Measurements from ENCODE around the gene ACSM5. TPM values are rescaled to one million over a fixed set of nuclear protein-coding genes. Genes with fewer than 3 reads are reported as not detected.

The ACSM5 gene, protein sequence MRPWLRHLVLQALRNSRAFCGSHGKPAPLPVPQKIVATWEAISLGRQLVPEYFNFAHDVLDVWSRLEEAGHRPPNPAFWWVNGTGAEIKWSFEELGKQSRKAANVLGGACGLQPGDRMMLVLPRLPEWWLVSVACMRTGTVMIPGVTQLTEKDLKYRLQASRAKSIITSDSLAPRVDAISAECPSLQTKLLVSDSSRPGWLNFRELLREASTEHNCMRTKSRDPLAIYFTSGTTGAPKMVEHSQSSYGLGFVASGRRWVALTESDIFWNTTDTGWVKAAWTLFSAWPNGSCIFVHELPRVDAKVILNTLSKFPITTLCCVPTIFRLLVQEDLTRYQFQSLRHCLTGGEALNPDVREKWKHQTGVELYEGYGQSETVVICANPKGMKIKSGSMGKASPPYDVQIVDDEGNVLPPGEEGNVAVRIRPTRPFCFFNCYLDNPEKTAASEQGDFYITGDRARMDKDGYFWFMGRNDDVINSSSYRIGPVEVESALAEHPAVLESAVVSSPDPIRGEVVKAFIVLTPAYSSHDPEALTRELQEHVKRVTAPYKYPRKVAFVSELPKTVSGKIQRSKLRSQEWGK
- 10 to 100 TPM in 1 of 6 donors, 1 to 10 TPM in 4, under 1 TPM in 1; 0.89 to 11.5 (median 2.3) TPM for total RNA-seq

- Histone ChIP-seq H3K4me1 (peaks cover 0 to 4% (median 0%) of the 10 kb centered on the region in 4 donors), H3K27me3 (no peaks in the 10 kb centered on the region), H3K27ac (peak within 1 kb of the TSS in 2 of 4 donors; percentile 42 to 60), H3K4me3 (peak within 1 kb of the TSS in 1 of 4 donors; percentile 2), H3K9me3 (no peaks in the 10 kb centered on the region), H3K36me3 (no peaks in the 10 kb centered on the region)
- WGBS, 2 donors: 78 to 90% methylated on average over 6 of the region's 6 CpGs
- peak in 1 of 2 donors; percentile 55 for ATAC-seq (ENCODE audit: low FRiP score in 2 of 2)
- no peak for TF ChIP-seq CTCF (IDR thresholded peaks at IDR 0.05)
- TF ChIP-seq POLR2A (IDR thresholded peaks at IDR 0.05): no peak
- no peak for TF ChIP-seq EP300 (IDR thresholded peaks at IDR 0.05)
- TF ChIP-seq POLR2AphosphoS5 (IDR thresholded peaks at IDR 0.05): no peak
- peak in 1 of 2 donors; percentile 43 for DNase-seq
Measured at GRCh38 chr16:20409398-20410120, at the start of gene ACSM5. Gene ACSM5 (plus strand): TSS chr16:20409534. CDS start chr16:20411485, 1,951 bp downstream.

GRCh38 chr16:20359997-20360396 is 49.3 kb upstream of the ACSM5 start:
- WGBS, 2 donors: 48 to 59% methylated on average over 2 of the region's 2 CpGs
- H3K4me1 ChIP-seq: no peaks in the 10 kb centered on the region
- ATAC-seq (ENCODE audit: low FRiP score in 2 of 2) (no peak), DNase-seq (no peak)
- no peaks in the 10 kb centered on the region for H3K27me3 ChIP-seq
- H3K4me3 ChIP-seq: no peak overlapping the region
- TF ChIP-seq POLR2AphosphoS5 (IDR thresholded peaks at IDR 0.05): no peak
- TF ChIP-seq POLR2A (IDR thresholded peaks at IDR 0.05): no peak
- no peak for TF ChIP-seq EP300 (IDR thresholded peaks at IDR 0.05)
- TF ChIP-seq CTCF (IDR thresholded peaks at IDR 0.05): no peak
- no peaks in the 10 kb centered on the region for H3K36me3 ChIP-seq
- H3K27ac ChIP-seq: no peak overlapping the region
- no peaks in the 10 kb centered on the region for H3K9me3 ChIP-seq

DNA sequence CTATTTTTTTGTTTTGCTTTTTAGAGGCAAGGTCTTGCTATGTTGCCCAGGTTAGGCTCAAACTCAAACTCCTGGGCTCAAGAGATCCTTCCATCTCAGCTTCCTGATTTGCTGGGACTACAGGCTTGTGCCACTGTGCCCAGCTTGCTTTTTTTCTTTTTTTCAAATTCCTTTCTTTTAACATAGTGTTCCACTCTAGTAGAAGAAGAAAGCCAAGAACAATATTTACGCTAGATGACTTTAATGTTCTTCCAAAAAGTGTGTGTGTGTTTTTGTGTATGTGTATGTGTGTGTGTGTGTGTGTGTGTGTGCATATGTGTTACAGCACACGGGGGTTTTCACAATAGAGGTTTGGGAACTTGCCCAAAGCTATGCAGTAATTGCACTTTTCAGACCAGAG is 46.1 kb upstream of the ACSM5 start:
- H3K27ac ChIP-seq: no peak overlapping the region
- no peaks in the 10 kb centered on the region for H3K27me3 ChIP-seq
- TF ChIP-seq CTCF (IDR thresholded peaks at IDR 0.05) (no peak), POLR2A (IDR thresholded peaks at IDR 0.05) (no peak), POLR2AphosphoS5 (IDR thresholded peaks at IDR 0.05) (no peak), EP300 (IDR thresholded peaks at IDR 0.05) (no peak)
- DNase-seq: no peak
- ATAC-seq (ENCODE audit: low FRiP score in 2 of 2): no peak
- H3K4me3 ChIP-seq: no peak overlapping the region
- H3K9me3 ChIP-seq: no peaks in the 10 kb centered on the region
- H3K36me3 ChIP-seq: no peaks in the 10 kb centered on the region
- no peaks in the 10 kb centered on the region for H3K4me1 ChIP-seq
- 42 to 48% methylated on average over 2 of the region's 2 CpGs for WGBS, 2 donors

- no peaks in the 10 kb centered on the region for H3K4me1 ChIP-seq
- TF ChIP-seq EP300 (IDR thresholded peaks at IDR 0.05) (no peak), POLR2A (IDR thresholded peaks at IDR 0.05) (no peak), CTCF (IDR thresholded peaks at IDR 0.05) (no peak), POLR2AphosphoS5 (IDR thresholded peaks at IDR 0.05) (no peak)
- H3K9me3 ChIP-seq: no peaks in the 10 kb centered on the region
- no peaks in the 10 kb centered on the region for H3K36me3 ChIP-seq
- H3K27me3 ChIP-seq: no peaks in the 10 kb centered on the region
- DNase-seq (no peak), ATAC-seq (ENCODE audit: low FRiP score in 2 of 2) (no peak)
- WGBS, 2 donors: 77 to 86% methylated on average over 3 of the region's 3 CpGs
- no peak overlapping the region for H3K27ac ChIP-seq
- no peak overlapping the region for H3K4me3 ChIP-seq
Measured at GRCh38 chr16:20364051-20364450, 45.3 kb upstream of the ACSM5 start.
